IPS-20b (cell line): ENCODE results near the gene ACOXL.

ENCODE experiments used
- H3K27ac ChIP-seq: one replicate; pipeline ENCODE4 v1.5.1; 2013; ENCODE audit warnings: low read length
- H3K27me3 ChIP-seq: 2 replicates; pipeline ENCODE4 v1.6.1; 2013; ENCODE audit warnings: mild to moderate bottlenecking, low read length, inconsistent platforms; ENCODE audit not compliant: insufficient read depth
- H3K36me3 ChIP-seq: 2 replicates; pipeline ENCODE4 v1.6.1; 2013; ENCODE audit warnings: low read depth, mild to moderate bottlenecking, inconsistent platforms, low read length, moderate library complexity; ENCODE audit not compliant: insufficient read depth
- H3K4me1 ChIP-seq: 2 replicates; pipeline ENCODE4 v1.6.1; 2013; ENCODE audit warnings: mild to moderate bottlenecking, control low read depth, inconsistent platforms, low read length, moderate library complexity; ENCODE audit not compliant: insufficient read depth
- H3K4me3 ChIP-seq: 2 replicates; pipeline ENCODE4 v1.5.1; 2013; ENCODE audit warnings: mild to moderate bottlenecking, low read length, inconsistent platforms
- H3K9ac ChIP-seq: 2 replicates; pipeline ENCODE4 v1.6.1; 2013; ENCODE audit warnings: low read depth, mild to moderate bottlenecking, inconsistent platforms, low read length, moderate library complexity
- H3K9me3 ChIP-seq: 2 replicates; pipeline ENCODE4 v1.6.1; 2013; ENCODE audit warnings: mild to moderate bottlenecking, low read depth, low read length, inconsistent platforms; ENCODE audit not compliant: insufficient read depth

Gene ACOXL

DNA sequence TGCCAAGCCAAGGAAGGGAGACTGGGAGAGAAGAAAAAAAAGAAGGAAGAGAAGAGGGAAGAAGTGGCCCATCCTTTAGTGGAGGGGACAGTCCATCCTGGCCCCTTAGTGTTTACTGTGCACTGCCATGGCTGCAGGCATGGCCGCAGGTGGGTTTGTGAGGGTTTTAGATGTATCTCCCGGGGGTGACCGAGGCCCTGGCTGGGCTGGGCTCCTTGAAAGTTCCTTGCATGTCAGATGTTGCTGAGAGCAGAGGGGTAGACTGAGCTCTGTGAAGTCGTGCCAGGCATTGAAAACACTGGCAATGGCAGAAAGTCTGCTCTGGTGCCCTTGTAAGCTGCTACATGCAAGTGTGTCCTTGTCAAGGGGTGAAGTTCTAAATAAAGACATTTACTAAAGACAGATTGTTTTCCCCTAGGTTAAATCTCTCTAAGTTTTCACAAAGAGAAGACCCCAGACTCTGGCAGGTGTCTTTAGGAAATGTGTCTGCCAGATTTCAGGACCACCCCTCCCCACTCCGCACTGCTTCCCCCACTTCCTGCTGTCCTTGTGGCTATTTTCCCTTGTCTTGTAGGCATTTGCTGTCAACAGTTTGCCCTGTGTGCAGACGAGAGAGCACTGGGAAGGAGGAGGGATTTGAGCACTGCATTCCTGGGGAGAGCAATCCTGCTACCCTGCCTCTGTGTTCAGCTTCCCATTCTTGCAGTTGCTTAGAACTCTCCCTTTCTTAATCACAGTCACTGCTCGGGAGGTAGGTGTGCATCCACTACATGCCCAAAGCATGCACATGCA lies 68.4 kb downstream of the ACOXL start:
- H3K4me3 ChIP-seq = no peak overlapping the region
- peaks cover 42% of the 10 kb centered on the region for H3K36me3 ChIP-seq
- H3K27me3 ChIP-seq = no peaks in the 10 kb centered on the region
- peak overlapping the region; percentile 38 for H3K9ac ChIP-seq
- peaks cover 30% of the 10 kb centered on the region for H3K4me1 ChIP-seq
- H3K27ac ChIP-seq = peak overlapping the region; percentile 43
- H3K9me3 ChIP-seq = peaks cover 10% of the 10 kb centered on the region; the same call in 1 of the 2 replicates

DNA sequence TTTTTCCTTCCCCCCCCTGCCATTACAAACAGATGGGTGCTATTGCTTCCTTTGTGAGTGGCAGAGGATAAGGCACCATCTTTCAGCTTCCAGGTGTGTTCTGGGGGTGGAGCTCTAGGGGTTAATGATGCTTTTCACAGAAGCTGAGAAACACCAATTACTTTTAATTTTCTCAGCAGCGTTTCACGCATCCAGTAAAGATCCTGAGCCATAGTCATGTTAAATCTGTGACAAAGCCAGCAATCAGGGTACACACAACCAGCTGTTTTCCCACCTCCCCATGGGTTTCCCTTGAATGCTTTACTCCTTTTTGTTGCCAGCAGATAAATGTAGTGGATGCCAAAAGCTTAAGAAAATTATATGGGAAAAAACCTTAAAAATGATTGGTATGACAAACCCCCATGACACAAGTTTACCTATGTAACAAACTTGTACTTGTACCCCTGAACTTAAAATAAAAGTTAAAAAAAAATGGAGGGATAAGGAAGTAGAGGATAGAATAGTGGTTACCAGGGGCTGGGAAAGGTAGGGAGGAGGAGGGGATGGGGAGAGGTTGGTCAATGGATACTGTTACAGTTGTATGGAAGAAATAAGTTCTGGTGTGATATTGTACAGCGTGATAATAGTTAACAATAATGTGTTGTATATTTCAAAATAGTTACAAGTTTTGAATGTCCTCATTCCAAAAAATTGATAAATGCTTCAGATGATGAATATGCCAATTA lies 70.0 kb downstream of the ACOXL start:
- Histone ChIP-seq H3K27ac (no peak overlapping the region), H3K36me3 (peaks cover 42% of the 10 kb centered on the region), H3K4me1 (peaks cover 30% of the 10 kb centered on the region), H3K9ac (no peak overlapping the region), H3K9me3 (peaks cover 10% of the 10 kb centered on the region; the same call in 1 of the 2 replicates), H3K27me3 (no peaks in the 10 kb centered on the region), H3K4me3 (peak overlapping the region; percentile 43; the same call in 1 of the 2 replicates)

DNA sequence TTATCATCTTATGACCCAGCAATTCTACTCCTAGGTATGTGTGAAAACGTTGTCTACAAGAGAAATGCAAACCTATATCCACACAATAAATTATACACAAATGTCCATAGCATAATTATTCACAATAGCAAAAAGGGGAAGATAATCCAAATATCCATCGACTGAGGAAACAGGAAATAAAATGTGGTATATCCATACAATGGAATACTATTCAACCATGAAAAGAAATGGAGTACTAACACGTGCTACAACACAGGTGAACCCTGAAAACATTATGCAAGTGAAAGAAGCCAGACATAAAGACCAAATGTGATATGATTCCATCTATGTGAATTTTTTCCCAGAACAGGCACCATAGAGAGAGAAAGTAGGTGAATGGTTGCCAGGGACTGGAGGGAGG lies 72.1 kb downstream of the ACOXL start:
- Histone ChIP-seq H3K9ac (no peak overlapping the region), H3K27ac (no peak overlapping the region), H3K36me3 (peaks cover 46% of the 10 kb centered on the region), H3K27me3 (no peaks in the 10 kb centered on the region), H3K9me3 (peaks cover 9% of the 10 kb centered on the region; the same call in 1 of the 2 replicates), H3K4me3 (no peak overlapping the region), H3K4me1 (peaks cover 30% of the 10 kb centered on the region)

DNA sequence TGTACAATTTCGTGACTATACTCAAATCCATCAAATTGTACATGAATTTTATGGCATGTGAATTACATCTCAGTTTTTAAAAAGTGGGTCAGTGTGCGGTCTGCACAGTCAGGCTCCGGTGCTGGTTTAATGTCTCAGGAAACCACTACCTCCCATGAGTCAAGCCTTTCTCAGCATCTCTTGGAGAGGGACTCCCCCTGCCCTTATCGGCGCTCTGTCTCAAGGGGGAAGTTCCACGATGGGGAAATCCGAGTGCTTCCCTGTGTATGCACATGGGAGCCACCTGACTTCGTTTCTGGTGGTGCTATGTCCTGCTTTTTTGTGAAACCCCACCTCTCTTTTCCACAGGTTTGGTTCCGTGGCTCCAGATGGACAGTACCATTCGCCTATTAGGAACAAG lies 72.5 kb downstream of the ACOXL start:
- Histone ChIP-seq H3K4me1 (peaks cover 30% of the 10 kb centered on the region), H3K27ac (no peak overlapping the region), H3K27me3 (no peaks in the 10 kb centered on the region), H3K9me3 (peaks cover 7% of the 10 kb centered on the region; the same call in 1 of the 2 replicates), H3K36me3 (peaks cover 42% of the 10 kb centered on the region), H3K4me3 (no peak overlapping the region), H3K9ac (no peak overlapping the region)

DNA sequence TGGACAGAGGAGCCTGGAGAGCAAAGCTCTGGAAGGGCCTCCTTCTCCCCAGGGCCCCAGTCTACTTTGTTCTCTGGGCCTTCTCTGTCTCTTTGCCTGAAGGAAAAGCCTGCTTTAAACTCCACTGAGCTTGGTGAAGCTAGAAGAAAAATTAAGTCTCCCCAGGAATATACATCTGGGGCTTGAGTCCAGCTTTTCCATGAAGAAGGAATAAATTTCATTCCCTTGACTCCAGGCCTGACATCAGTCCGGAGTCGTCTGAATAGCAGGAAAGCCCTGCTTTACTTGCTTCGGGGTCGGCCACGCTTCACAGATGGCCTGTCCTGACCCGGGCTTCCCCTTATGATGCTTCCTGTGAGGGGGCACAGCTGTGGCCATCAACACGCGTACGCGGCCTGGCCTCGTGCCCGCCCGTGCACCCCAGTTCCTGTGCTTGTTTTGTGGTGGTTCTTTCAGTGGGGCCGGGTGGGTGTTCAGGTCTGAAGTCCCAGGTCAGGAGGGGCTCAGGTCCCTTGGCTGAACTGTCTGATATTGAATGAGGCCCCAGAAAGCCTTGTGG lies 73.6 kb downstream of the ACOXL start:
- peaks cover 38% of the 10 kb centered on the region for H3K36me3 ChIP-seq
- no peak overlapping the region for H3K27ac ChIP-seq
- H3K27me3 ChIP-seq = no peaks in the 10 kb centered on the region
- peaks cover 7% of the 10 kb centered on the region; the same call in 1 of the 2 replicates for H3K9me3 ChIP-seq
- H3K9ac ChIP-seq = no peak overlapping the region
- H3K4me1 ChIP-seq = peaks cover 26% of the 10 kb centered on the region
- no peak overlapping the region for H3K4me3 ChIP-seq

DNA sequence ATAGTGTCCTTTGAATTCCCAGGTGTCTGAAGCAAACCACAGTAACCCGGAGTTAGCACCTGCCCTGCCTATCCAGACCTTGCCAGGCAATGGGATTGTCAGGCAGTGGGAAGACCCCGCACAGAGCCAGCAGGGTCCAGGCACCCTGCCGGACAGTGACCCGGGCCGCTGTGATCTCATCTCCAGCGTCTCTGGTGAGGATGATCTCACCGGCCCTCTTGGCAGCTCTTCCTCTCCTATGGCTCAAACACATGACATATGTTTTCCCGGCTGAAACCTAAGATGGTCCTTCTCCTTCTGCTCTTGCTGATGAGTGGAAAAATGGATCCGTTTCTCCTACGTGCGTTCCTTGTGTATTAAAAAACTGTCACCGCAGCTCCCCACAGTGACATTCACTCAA lies 75.1 kb downstream of the ACOXL start:
- Histone ChIP-seq H3K9ac (no peak overlapping the region), H3K27me3 (no peaks in the 10 kb centered on the region), H3K9me3 (peaks cover 7% of the 10 kb centered on the region; the same call in 1 of the 2 replicates), H3K27ac (no peak overlapping the region), H3K4me3 (no peak overlapping the region), H3K36me3 (peaks cover 32% of the 10 kb centered on the region; the same call in 1 of the 2 replicates), H3K4me1 (peaks cover 14% of the 10 kb centered on the region; the same call in 1 of the 2 replicates)

DNA sequence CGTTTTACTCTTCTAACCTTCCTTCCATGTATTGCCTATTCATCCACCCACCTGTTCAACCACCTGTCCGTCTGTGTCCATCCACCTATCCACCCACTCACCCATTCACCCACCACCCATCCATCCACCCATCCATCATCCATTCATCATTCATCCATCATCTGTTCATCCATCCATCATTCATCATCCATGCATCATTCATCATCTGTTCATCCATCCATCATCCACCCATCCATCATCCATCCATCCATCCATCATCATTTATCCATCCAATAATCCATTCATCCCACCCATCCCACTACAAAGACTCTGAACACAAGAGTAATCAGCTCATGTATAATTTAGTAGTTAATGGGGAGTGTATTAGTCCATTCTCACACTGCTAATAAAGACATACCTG lies 78.0 kb downstream of the ACOXL start:
- peaks cover 33% of the 10 kb centered on the region; the same call in 1 of the 2 replicates for H3K36me3 ChIP-seq
- no peak overlapping the region for H3K9ac ChIP-seq
- no peaks in the 10 kb centered on the region for H3K27me3 ChIP-seq
- H3K9me3 ChIP-seq = no peaks in the 10 kb centered on the region
- H3K4me3 ChIP-seq = no peak overlapping the region
- no peak overlapping the region for H3K27ac ChIP-seq
- peaks cover 4% of the 10 kb centered on the region; the same call in 1 of the 2 replicates for H3K4me1 ChIP-seq

DNA sequence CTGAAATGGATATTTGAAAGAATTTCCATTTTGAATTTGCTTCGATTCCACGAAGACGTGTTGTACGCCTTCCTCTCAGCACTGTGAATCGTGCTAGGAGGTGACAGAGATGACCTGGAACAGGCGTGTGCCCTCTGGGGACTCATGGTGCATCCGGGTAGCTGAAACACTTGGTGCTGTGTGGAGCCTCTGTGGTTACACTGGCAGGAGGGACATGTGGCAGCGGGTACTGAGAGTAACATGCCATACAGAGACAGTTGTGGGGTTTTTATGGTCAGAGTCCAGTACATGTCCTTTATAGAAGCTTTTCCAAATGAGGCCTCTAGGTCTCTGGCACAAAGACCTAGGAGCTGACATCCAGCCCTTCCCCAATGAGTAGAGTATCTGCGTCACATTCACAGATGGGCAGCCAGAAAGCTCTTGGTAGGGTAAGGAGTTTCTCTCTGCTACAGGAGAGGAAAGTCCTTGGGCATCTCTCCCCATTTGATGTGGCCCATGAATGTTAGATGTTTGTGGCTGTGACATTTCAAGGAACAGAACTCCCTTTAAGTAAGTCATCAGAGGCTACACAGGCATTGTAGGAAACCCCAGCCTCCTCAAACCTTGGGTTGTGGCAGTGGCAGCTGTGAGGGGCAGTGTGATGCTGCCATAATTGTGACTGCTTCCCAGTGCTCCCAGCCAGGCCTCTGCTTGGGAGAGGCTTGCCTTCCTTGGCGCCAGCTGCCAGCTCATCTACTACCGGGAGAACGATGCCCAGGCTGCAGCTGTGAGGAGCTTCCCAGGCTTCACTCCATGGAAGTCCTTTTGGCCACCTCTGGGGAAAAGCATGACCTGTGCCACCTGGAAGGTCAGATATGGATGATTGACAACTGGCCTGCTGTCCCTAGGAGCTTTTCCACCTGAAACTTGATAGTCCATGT lies 80.6 kb downstream of the ACOXL start:
- no peak overlapping the region for H3K27ac ChIP-seq
- no peaks in the 10 kb centered on the region for H3K9me3 ChIP-seq
- H3K9ac ChIP-seq = no peak overlapping the region
- H3K4me1 ChIP-seq = peaks cover 4% of the 10 kb centered on the region; the same call in 1 of the 2 replicates
- no peak overlapping the region for H3K4me3 ChIP-seq
- no peaks in the 10 kb centered on the region for H3K27me3 ChIP-seq
- peaks cover 31% of the 10 kb centered on the region; the same call in 1 of the 2 replicates for H3K36me3 ChIP-seq

DNA sequence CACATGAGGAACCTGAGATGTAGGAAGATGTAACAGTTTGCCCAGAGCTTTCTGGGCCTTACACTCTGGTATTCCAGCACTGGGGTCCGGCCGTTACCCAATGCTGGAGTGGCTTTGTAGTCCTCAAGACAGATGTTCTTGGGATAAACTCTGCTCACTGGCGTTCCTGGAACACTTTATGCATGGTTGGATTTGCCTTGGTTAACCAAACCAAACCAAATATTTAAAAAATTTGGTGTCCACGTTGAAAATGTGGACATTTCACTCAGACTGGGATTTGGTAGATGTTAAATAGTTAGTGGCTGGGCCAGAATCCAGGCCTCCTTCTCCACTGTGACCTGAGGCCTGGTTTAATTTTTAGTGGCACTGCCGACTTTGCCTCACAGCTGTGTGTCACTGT lies 81.5 kb downstream of the ACOXL start:
- Histone ChIP-seq H3K9me3 (no peaks in the 10 kb centered on the region), H3K36me3 (peaks cover 25% of the 10 kb centered on the region; the same call in 1 of the 2 replicates), H3K4me1 (peaks cover 4% of the 10 kb centered on the region; the same call in 1 of the 2 replicates), H3K4me3 (no peak overlapping the region), H3K27ac (no peak overlapping the region), H3K27me3 (no peaks in the 10 kb centered on the region), H3K9ac (no peak overlapping the region)

DNA sequence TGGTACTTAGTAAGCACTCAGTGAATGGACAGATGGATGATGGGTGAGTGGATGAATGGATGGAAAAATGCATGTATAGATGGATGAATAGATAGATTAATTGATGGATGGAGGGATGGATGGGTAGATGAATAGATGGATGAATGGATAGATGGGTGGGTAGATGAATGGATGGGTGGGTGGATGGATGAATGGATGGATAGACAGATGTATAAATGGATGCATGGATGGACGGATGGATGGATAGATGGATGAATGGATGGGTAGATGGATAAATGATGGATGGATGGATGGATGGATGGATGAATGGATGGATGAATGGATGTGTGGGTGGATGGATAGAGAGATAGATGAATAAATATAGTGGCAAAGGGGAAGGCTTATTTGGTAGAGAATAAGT lies 83.6 kb downstream of the ACOXL start:
- Histone ChIP-seq H3K27me3 (no peaks in the 10 kb centered on the region), H3K4me3 (no peak overlapping the region), H3K9me3 (no peaks in the 10 kb centered on the region), H3K9ac (no peak overlapping the region), H3K4me1 (peaks cover 4% of the 10 kb centered on the region; the same call in 1 of the 2 replicates), H3K27ac (no peak overlapping the region), H3K36me3 (peaks cover 18% of the 10 kb centered on the region; the same call in 1 of the 2 replicates)
